Central memory CD4-positive, alpha-beta T cell (primary cell): ENCODE measurements around the gene CCDC92.

ENCODE experiments used
- DNase-seq: peaks from one replicate; pipeline ENCODE4 v3.0.0; 2022

The CCDC92 gene

GRCh38 chr12:123906711-123907420 lies 65.8 kb downstream of the CCDC92 start:
- no peak for DNase-seq

- peak; percentile 57 for DNase-seq
Observed at GRCh38 chr12:123905319-123905925, 67.2 kb downstream of the CCDC92 start.

GRCh38 chr12:123903301-123904065 lies 69.1 kb downstream of the CCDC92 start:
- DNase-seq = no peak

DNA sequence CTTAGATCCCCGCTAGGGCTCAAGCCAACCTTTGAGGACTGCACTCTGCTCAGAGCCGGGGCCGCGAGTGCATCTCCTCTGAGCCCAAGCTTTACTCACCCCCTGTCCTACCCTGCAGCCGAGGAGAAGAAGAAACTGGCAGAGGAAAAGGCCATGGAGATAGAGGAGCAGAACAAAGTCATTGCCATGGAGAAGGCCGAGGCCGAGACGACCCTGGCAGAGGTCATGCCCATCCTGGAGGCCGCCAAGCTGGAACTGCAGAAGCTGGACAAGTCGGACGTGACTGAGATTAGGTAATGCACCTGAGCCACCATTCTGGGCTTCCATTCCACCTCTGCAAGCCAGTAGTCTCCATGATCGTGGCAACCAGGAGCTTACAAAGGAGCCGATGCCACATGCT lies 69.8 kb downstream of the CCDC92 start:
- no peak for DNase-seq

- DNase-seq = no peak
Observed at GRCh38 chr12:123900871-123901376, 71.7 kb downstream of the CCDC92 start.

GRCh38 chr12:123899368-123899767 lies 73.3 kb downstream of the CCDC92 start:
- no peak for DNase-seq

- DNase-seq = no peak
Observed at GRCh38 chr12:123898673-123899072, 74.0 kb downstream of the CCDC92 start.

- no peak for DNase-seq
Observed at GRCh38 chr12:123897221-123897620, 75.4 kb downstream of the CCDC92 start.

DNA sequence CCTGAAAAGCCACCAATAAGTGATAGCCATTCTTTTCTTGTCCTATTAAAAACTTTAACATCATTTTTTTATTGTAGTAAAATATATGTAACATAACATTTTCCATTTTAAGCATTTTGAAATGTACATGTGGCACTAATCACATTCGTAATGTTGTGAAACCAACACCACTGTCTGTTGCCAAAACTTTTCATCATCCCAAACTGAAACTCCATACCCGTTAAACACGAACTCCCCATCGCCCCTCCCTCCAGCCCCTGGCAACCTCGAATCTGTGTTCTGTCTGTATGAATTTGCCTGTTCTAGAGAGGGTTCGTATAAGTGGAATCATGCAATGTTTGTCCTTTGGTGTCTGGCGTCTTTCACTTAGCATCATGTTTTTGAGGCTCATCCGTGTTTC lies 75.9 kb downstream of the CCDC92 start:
- DNase-seq = no peak

DNA sequence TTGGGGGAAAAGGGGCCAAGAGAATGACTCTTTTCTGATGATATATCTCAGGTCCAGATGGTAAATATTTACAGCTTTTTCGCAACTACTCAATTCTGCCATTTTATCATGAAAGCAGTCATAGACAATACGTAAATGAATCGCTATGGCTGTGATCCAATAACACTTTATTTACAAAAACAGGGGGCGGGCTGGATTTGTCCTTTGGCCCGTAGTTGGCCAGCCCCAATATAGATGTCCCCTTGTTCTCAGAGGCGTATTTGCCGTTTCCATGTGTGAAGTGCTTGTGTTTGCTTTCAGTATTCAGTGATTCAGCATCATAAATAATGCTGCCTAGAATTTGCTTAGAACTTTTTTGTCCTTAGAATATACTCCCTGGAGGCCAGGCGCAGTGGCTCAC lies 77.2 kb downstream of the CCDC92 start:
- DNase-seq = no peak

GRCh38 chr12:123894823-123895345 lies 77.7 kb downstream of the CCDC92 start:
- no peak for DNase-seq

DNA sequence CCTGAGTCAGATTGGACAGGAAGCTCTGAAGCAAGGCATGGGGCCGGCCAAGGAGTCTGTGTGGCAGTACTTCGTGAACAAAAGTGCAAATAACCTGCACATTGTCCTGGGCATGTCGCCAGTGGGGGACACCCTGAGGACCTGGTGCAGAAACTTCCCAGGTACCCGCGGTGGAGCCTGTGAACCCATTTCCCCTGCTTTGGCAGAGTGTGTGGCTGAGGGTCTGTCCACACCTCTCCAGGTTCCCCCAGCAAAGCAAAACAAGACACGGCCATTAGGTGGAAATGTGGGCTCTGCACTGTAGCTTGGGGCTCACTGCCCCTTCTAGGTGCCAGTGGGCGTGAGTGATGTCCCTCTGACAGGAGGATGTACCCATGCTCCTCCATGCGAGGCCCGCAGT lies 79.4 kb downstream of the CCDC92 start:
- DNase-seq = no peak

- DNase-seq = no peak
Observed at GRCh38 chr12:123892853-123893252, 79.8 kb downstream of the CCDC92 start.

GRCh38 chr12:123892180-123892559 lies 80.5 kb downstream of the CCDC92 start:
- no peak for DNase-seq

GRCh38 chr12:123891516-123892179 lies 81.0 kb downstream of the CCDC92 start:
- DNase-seq = no peak

- DNase-seq = no peak
Observed at GRCh38 chr12:123891011-123891410, 81.6 kb downstream of the CCDC92 start.

DNA sequence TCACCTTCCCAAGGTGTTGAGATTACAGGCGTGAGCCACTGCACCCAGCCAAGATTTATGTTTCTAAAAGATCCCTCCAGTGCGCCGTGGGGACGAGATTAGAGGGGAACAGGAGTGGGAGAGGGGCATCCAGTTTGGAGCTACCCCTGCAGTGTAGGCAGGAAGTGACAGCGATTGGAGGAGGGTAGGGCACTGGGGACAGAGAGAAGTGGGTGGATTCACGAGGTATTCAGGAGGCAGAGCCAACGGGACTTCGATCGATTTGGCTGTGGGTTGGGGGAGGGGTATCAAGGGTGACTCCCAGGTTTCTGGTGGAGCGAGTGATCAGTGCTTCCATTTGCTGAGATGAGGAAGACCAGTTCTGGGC lies 82.1 kb downstream of the CCDC92 start:
- no peak for DNase-seq

DNA sequence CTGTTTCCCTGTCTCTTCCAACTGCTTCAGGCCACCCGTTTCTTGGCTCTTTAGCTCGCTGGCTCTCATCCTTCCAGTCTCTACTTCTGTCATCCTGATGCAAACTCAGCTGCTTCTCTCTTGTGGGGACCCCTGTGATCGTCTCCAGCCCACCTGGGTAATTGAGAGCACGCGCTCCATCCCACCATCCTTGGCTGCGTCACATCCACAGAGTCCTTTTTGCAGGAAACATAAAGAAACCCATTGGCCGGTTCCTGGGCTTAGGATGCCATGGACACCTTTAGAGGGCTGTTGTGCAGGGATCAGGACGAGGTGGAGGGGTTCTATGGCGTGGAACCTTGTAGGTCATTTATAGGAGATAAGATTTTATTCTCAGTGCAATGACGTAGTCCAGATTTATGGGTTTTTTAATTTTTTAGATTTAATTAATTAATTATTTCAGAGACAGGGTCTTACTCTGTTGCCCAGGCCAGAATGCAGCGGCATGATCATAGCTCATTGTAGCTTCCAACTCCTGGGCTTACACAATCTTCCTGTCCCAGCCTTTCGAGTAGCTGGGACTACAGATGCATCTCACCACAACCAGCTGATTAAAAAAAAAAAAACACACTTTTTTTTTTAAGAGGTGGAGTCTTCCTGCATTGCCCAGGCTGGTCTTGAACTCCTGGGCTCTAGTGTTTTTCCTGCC lies 82.6 kb downstream of the CCDC92 start:
- DNase-seq = no peak

- DNase-seq = no peak
Observed at GRCh38 chr12:123888989-123889388, 83.6 kb downstream of the CCDC92 start.

GRCh38 chr12:123886931-123887582 lies 85.6 kb downstream of the CCDC92 start:
- no peak for DNase-seq

- DNase-seq = no peak
Observed at GRCh38 chr12:123886258-123886657, 86.4 kb downstream of the CCDC92 start.
